Daoy (cell line): ENCODE data around the gene JAKMIP2. TPM values are rescaled to one million over a fixed set of nuclear protein-coding genes. Genes with fewer than 3 reads are reported as not detected.
A peak's percentile ranks its signal among the peaks of the same experiment; 100 is the strongest.
"Not testable (repeated sequence)": the region's sequence is repeated elsewhere in the genome, so short reads cannot be mapped to it uniquely, and the experiment has no call there.

Experiments
- DNase-seq: peaks from one replicate; pipeline ENCODE4 v3.0.0-alpha.2; 2015; ENCODE audit warnings: low read depth
- total RNA-seq: library from RNA; depleted of rRNA; stranded (reverse); fragments of >200 nt; shearing (Covaris generic); gene quantifications from 2 replicates; pipeline ENCODE4 v1.2.3, GENCODE V29; 2014; rRNA removed

JAKMIP2 gene
- total RNA-seq, 1 experiment from 2014 or later: 0.63 TPM

DNA sequence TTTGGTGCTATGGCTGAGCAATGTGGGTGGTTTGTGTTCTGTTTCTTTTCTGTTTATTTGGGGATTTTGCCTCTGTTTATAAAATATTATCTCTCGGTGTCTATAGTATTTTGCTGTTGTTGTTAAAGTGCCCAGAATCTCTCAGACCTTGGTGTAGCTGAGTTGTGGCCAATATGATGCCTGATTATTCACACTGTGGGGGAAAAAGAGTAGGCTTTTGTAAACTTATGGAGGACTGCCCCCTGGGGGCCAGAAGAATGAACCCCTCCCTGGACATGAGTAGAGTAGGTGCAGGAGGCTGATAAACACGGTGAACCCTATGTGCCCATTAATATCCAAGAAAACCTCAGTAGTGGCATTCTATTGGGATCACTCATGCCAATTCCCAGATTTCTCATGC is 223.7 kb downstream of the JAKMIP2 start:
- DNase-seq: peak; percentile 79

DNA sequence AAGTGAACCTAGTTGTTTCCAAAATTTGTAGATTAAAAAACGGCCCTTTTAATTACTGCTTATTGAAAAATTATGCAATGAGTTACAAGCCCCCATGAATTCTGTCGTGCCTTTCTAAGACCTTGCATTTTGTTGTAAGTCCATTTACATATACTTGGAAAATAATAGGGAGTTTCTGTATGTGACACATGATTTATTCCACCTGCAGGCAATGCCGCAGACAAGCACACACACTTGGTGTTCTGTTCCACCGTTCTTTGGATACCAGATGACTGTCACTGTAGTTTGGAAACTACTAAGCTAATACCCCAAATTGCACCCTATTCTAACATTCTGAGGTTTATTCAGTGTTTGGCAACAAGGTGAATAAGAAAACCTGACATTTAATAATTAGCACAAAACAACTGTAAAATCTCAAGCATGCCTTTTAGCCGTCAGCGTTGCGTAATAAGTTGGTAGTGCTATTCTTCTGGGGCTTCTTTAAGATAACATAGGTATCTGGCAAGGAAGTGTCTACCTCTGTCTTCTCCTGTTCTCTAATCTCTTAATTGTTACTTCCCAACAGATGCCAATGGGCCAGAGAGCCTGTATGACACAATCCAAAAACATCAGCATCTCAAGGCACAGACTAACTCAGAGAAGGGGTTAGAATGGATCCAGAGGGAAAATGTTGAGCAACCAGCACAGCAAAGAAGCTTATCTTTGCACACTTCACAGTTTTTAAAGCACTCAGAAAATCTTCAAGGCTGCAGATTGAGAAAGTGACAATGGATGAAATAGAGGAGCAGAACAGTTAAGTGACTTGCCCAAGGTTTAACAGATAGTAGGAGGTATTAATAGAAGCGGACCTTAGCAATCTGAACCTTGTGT is 224.4 kb downstream of the JAKMIP2 start:
- no peak for DNase-seq

DNA sequence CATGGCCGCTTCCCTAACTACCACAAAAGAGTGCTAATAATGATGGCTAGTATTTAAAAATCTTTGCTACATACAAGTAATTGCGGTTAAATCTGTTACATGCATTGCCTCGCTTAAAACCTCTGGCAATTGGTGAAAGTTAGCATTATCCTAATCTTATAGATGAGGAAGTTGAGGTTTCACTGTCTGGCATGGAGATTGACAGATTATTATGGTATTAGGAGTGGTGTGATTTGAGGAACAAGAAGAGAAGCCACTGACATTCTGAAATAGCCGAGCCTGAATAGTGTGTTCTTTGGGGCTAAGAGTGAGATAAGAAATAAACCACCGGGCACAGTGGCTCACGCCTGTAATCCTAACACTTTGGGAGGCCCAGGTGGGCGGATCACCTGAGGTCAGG is 227.4 kb downstream of the JAKMIP2 start:
- no peak for DNase-seq

DNA sequence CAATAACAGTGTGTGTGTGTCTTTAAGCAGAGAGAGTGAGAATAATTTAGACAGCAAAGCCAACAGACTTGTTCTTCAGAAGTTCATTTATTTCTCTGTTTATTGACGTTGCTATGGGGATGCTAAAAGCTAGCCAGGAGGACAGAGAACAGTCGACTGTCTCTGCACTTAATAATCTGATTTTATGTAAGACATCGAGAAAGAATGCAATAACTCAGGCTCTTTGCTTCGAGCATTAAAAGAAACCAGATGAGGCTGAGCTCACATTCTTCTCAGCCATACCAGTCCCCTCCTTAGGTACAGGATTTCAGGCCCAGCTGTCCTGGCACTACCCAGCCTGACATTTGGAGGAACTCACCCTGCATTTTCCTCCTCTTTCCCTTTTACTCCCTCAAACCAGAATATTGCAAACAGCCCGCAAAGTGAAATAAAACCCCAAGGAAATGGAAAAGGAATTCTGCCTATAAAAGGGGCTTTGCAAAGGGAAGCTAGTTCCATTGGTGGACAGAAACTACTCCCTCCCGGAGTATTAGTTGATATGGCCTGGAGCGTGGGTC is 228.2 kb downstream of the JAKMIP2 start:
- peak; percentile 46 for DNase-seq

DNA sequence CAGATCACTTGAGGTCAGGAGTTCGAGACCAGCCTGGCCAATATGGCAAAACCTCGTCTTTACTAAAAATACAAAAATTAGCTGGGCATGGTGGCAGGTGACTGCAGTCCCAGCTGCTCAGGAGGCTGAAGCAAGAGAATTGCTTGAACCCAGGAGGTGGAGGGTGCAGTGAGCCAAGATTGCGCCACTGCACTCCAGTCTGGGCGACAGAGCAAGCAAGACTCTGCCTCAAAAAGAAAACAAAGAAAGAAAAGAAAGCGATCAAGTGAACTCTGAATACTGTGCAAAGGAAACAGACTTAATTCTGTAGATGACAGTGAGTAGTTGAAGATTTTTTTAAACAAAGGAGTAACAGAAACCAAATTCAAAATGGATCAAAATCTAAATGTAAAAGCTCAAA is 228.7 kb downstream of the JAKMIP2 start:
- DNase-seq: not testable (repeated sequence)

DNA sequence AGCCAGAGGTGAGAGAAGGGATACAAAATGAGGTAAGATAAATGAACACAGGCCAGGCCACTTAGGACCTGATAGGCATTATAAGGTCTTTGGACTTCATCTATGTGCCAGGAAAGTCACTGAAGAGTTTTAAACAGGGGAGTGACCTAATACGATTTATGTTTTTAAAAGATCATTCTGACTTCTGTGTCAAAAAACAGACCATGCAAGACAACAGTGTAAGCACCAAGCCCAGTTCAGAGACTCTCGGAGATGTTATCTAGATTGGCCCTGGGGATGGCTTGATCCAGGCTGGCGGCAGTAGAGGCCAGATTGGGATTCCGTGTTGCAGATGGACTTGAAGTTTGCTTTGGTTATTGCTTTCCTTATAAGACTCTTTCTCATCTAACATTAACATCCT is 229.6 kb downstream of the JAKMIP2 start:
- no peak for DNase-seq

DNA sequence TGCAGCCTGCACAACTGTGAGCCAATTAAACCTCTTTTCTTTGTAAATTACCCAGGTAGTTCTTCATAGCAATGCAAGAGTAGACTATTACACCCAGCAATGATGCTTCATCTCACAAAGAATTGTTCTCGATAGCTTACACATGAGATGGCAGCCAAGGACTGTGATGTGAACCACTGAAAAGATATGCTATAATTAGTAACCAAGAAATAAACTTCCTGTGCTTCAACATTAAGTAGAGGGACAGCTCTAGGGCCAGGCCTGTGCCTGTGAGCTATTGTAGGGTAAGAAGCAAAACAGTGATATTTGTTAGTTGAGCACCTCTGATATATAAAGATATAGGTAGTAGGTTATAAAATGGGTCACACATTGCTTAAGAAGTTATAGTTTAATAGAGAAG is 230.9 kb downstream of the JAKMIP2 start:
- no peak for DNase-seq

DNA sequence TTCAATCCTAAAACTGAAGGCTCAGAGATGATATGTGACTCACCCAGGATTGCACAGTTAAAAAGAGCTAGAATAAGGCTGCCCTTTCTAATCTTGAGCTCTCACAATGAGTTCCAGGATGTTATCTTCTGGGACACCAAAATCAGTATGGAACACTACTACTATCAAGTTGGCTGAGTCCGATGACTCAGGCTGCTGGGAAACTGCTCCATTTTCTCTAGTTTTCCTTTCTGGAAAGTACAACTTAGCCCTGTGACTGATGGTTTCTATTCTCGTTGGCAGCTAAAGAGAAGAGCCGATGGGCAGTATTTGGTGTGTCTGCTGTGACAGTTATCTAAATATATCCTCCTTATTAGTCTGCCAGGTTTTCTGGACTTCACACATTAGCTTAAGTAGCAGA is 234.8 kb downstream of the JAKMIP2 start:
- peak; percentile 35 for DNase-seq

DNA sequence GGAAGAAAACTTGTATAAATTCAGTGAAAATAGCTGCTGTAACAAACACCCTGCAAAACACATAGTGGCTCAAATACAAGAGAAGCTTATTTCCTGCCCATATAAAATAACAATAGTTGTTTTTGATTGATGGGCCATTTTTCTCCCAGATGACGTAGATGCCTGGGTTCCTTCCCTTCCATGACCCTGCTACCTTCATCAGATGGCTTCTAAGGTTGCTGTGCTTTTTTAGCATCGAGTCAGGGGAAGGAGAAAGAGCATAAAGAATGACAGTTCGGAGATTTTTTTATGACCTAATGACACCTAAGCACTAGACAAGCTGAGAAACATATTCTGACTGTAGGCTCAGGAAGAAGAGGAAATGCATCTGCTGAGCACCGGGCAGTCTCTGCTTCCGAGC is 238.0 kb downstream of the JAKMIP2 start:
- no peak for DNase-seq

DNA sequence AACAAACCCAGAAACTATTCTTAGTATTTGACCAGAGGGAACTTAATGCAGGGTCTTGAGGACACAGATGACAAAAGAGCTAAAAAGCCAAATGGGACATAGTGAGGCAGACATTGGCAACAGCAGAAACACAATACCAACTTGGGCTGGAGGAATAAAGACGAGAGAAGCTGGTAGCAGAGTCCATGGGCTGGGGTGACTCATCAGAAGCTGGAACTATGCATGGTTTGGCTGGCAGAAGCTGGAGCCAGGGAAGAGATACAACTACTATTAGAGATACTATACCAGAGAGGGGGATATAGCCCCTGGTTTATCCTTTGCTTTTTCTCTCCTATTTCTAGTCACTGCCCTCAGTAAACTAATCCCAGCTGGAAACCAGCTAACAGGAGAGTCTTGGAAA is 243.5 kb downstream of the JAKMIP2 start:
- peak; percentile 77 for DNase-seq

DNA sequence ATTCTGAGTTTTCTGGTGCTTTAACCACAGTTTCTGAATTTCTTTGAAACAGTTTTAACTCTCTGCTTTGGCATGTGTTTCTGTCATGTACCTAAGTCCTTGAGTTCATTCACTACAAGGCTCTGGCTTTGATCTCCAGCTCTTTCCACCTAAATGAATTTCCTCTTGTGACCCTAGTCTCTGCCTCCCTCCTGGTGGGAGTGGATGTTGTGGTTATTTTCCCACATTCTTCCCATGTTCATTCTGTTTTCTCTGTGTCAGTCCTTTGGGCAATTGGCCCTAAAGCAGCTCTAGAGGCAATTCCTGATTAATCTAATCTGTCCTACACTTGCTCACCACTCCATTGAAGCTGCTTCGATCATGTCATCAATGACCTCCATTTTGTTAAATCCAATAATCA is 244.3 kb downstream of the JAKMIP2 start:
- DNase-seq: peak; percentile 75

Other genes starting within 250 kb of the JAKMIP2 start
- 0.51 TPM in 1 of 2 replicates, not detected in the other for gene SPINK1, start 48.9 kb upstream of the JAKMIP2 start, total RNA-seq
- not detected in 2 replicates for gene SCGB3A2, start 96.0 kb upstream of the JAKMIP2 start, total RNA-seq
- gene C5orf46, start 123.8 kb upstream of the JAKMIP2 start, total RNA-seq: 2.6 TPM in 1 of 2 replicates, not detected in the other